GM23338 (cell line): ENCODE data around the gene RNF215. TPM values are rescaled to one million over a fixed set of nuclear protein-coding genes. Genes with fewer than 3 reads are reported as not detected.

Experiments used
- ATAC-seq: fragments of 200-7000 bp; cut with Tn5 transposase; 3 replicates; pipeline ENCODE4 v1.9.1; 2020
- DNase-seq: peaks from one replicate; pipeline ENCODE4 v3.0.0-alpha.2; 2015; ENCODE audit warnings: low spot score
- H2AFZ ChIP-seq: fragments of 200-600 bp; sonication (generic); 2 replicates; pipeline ENCODE4 v1.8.0; 2016; ENCODE audit warnings: antibody characterized with exemption, mild to moderate bottlenecking, moderate library complexity
- H3F3A ChIP-seq: fragments of 200-600 bp; sonication (generic); replicated peaks from 2 replicates; pipeline ENCODE4 v1.8.0; 2017; ENCODE audit warnings: antibody characterized with exemption, mixed run types, low read depth
- H3K27ac ChIP-seq: fragments of 200-600 bp; sonication (generic); 2 replicates; pipeline ENCODE4 v1.6.1; 2016; ENCODE audit warnings: low read depth
- H3K27me3 ChIP-seq: fragments of 200-600 bp; sonication (generic); 2 replicates; pipeline ENCODE4 v1.8.0; 2016; ENCODE audit warnings: mild to moderate bottlenecking, mixed run types, moderate library complexity; ENCODE audit not compliant: insufficient read depth
- H3K36me3 ChIP-seq: fragments of 200-600 bp; sonication (generic); 2 replicates; pipeline ENCODE4 v1.8.0; 2016; ENCODE audit warnings: mild to moderate bottlenecking; ENCODE audit not compliant: insufficient read depth
- H3K4me1 ChIP-seq: fragments of 200-600 bp; sonication (generic); 2 replicates; pipeline ENCODE4 v1.8.0; 2016; ENCODE audit warnings: mild to moderate bottlenecking, moderate library complexity; ENCODE audit not compliant: insufficient read depth
- H3K4me2 ChIP-seq: fragments of 200-600 bp; sonication (generic); 2 replicates; pipeline ENCODE4 v1.7.1; 2017; ENCODE audit warnings: mixed run types
- H3K4me3 ChIP-seq: fragments of 200-600 bp; sonication (generic); 2 replicates; pipeline ENCODE4 v1.6.1; 2016; ENCODE audit warnings: mixed run types
- H3K79me2 ChIP-seq: fragments of 200-600 bp; sonication (generic); replicated peaks from 2 replicates; pipeline ENCODE4 v1.8.0; 2017; ENCODE audit warnings: mild to moderate bottlenecking; ENCODE audit not compliant: insufficient read depth
- H3K9me2 ChIP-seq: fragments of 200-600 bp; sonication (generic); 2 replicates; pipeline ENCODE4 v1.8.0; 2017; ENCODE audit not compliant: insufficient read depth
- H4K20me1 ChIP-seq: fragments of 200-600 bp; sonication (generic); replicated peaks from 2 replicates; pipeline ENCODE4 v1.8.0; 2017; ENCODE audit warnings: mild to moderate bottlenecking; ENCODE audit not compliant: insufficient read depth
- H3K27ac Mint-ChIP-seq: 2 replicates; pipeline ENCODE4 v1.8.0; 2020; ENCODE audit warnings: inconsistent platforms, mild to moderate bottlenecking, moderate library complexity, mixed read lengths
- H3K27me3 Mint-ChIP-seq: 3 replicates; pipeline ENCODE4 v1.8.0; 2022; ENCODE audit warnings: low read depth, mild to moderate bottlenecking, moderate library complexity, mixed read lengths, inconsistent platforms; ENCODE audit not compliant: insufficient read depth, poor library complexity
- H3K36me3 Mint-ChIP-seq: 3 replicates; pipeline ENCODE4 v1.8.0; 2021; ENCODE audit warnings: low read depth, mild to moderate bottlenecking, inconsistent platforms, moderate library complexity, mixed read lengths
- H3K4me1 Mint-ChIP-seq: 3 replicates; pipeline ENCODE4 v1.8.0; 2020; ENCODE audit warnings: mild to moderate bottlenecking, inconsistent platforms, mixed read lengths
- H3K4me3 Mint-ChIP-seq: 3 replicates; pipeline ENCODE4 v1.8.0; 2021; ENCODE audit warnings: moderate library complexity, mild to moderate bottlenecking, inconsistent platforms, mixed read lengths
- H3K9me3 Mint-ChIP-seq: 3 replicates; pipeline ENCODE4 v1.8.0; 2020; ENCODE audit warnings: moderate library complexity, mild to moderate bottlenecking, inconsistent platforms, mixed read lengths
- CREB1 ChIP-seq: fragments of 250-450 bp; sonication (Bioruptor Pico); IDR thresholded peaks from 2 replicates; pipeline ENCODE4 v1.5.0; 2020; ENCODE audit warnings: low read depth, mild to moderate bottlenecking, moderate library complexity
- CTCF ChIP-seq, 2 experiments: fragments of 200-600 bp in 1 of 2; sonication (generic) in 1 of 2; conservative IDR thresholded peaks; 2 replicates each; pipeline versions ENCODE4 v1.5.1 to v1.6.1; 2016 to 2017; ENCODE audit warnings: antibody characterized with exemption in 2 of 2, low read depth in 2 of 2, mild to moderate bottlenecking in 2 of 2, moderate library complexity in 1 of 2
- JUNB ChIP-seq: IDR thresholded peaks from one replicate; pipeline ENCODE4 v1.6.1; 2016; ENCODE audit warnings: antibody characterized with exemption; ENCODE audit not compliant: unreplicated experiment
- NANOG ChIP-seq: IDR thresholded peaks from 2 replicates; pipeline ENCODE4 v1.6.1; 2016; ENCODE audit warnings: antibody characterized with exemption, borderline replicate concordance
- POLR2AphosphoS5 ChIP-seq: IDR thresholded peaks from 2 replicates; pipeline ENCODE4 v1.6.1; 2016; ENCODE audit warnings: antibody characterized with exemption, low read depth
- ZNF331 ChIP-seq: fragments of 250-450 bp; sonication (Bioruptor Pico); IDR thresholded peaks from 2 replicates; pipeline ENCODE4 v1.5.0; 2020; ENCODE audit warnings: low read depth, mild to moderate bottlenecking, moderate library complexity
- ZNF462 ChIP-seq: fragments of 250-450 bp; sonication (Bioruptor Pico); IDR thresholded peaks from 2 replicates; pipeline ENCODE4 v1.5.0; 2020; ENCODE audit warnings: mild to moderate bottlenecking, moderate library complexity
- polyA plus RNA-seq: library from polyadenylated mRNA; unstranded; fragments of >200 nt; fragmentation: Nextera tagmentation; extraction: Ambion mirVana; gene quantifications from 2 replicates; pipeline ENCODE4 v1.2.1, GENCODE V29; 2016
- total RNA-seq: library from RNA; depleted of rRNA; stranded (reverse); fragments of >200 nt; shearing (Covaris generic); gene quantifications from 2 replicates; pipeline ENCODE4 v1.2.3, GENCODE V29; 2014

RNF215 gene
- total and polyA plus RNA-seq, 2 experiments from 2014 or later: 3.3 to 13.9 TPM

GRCh38 chr22:30347255-30347892, 39.8 kb downstream of the RNF215 start:
- H3K4me3 Mint-ChIP-seq: no peak overlapping the region
- TF ChIP-seq POLR2AphosphoS5 (no peak), NANOG (no peak), CTCF (conservative IDR thresholded peaks at IDR 0.05; ENCODE audit: low read depth in 2 of 2) (no peak), CREB1 (CRISPR knock-in tag) (no peak), ZNF331 (CRISPR knock-in tag) (no peak), JUNB (no peak), ZNF462 (no peak)
- Histone ChIP-seq H3K4me2 (no peak overlapping the region), H3K79me2 (peaks cover 45% of the 10 kb centered on the region), H3F3A (0 out of 2 replicates have a peak, but pooled peaks cover 5% of the 10 kb centered on the region), H2AFZ (no peak overlapping the region), H3K27me3 (no peaks in the 10 kb centered on the region), H3K4me1 (no peaks in the 10 kb centered on the region), H3K27ac (no peak overlapping the region), H3K4me3 (no peak overlapping the region), H3K36me3 (peaks cover 68% of the 10 kb centered on the region), H4K20me1 (peaks cover 21% of the 10 kb centered on the region), H3K9me2 (no peaks in the 10 kb centered on the region)
- H3K9me3 Mint-ChIP-seq: no peaks in the 10 kb centered on the region; the same call in 2 of the 3 replicates
- H3K36me3 Mint-ChIP-seq: peaks cover 86% of the 10 kb centered on the region
- ATAC-seq (no peak), DNase-seq (no peak)
- no peaks in the 10 kb centered on the region for H3K4me1 Mint-ChIP-seq
- no peak overlapping the region; the same call in 1 of the 2 replicates for H3K27ac Mint-ChIP-seq
- peaks cover 4% of the 10 kb centered on the region for H3K27me3 Mint-ChIP-seq
